ENCODE results near the gene NPAT.
"Not testable (repeated sequence)": the region's sequence is repeated elsewhere in the genome, so short reads cannot be mapped to it uniquely, and the experiment has no call there.

The NPAT gene

GRCh38 chr11:108218912-108219783, 3.3 kb downstream of the NPAT start:
- no peak for DNase-seq (ENCODE audit: low read depth)

- DNase-seq (ENCODE audit: low read depth): no peak
Measured at GRCh38 chr11:108218455-108218854, 4.0 kb downstream of the NPAT start.

GRCh38 chr11:108216988-108217387, 5.5 kb downstream of the NPAT start:
- DNase-seq (ENCODE audit: low read depth): no peak

- DNase-seq (ENCODE audit: low read depth): no peak
Measured at GRCh38 chr11:108213784-108214183, 8.7 kb downstream of the NPAT start.

GRCh38 chr11:108210441-108210840, 12.0 kb downstream of the NPAT start:
- DNase-seq (ENCODE audit: low read depth): no peak

- no peak for DNase-seq (ENCODE audit: low read depth)
Measured at GRCh38 chr11:108207683-108208060, 14.8 kb downstream of the NPAT start.

GRCh38 chr11:108206969-108207682, 15.3 kb downstream of the NPAT start:
- no peak for DNase-seq (ENCODE audit: low read depth)

- no peak for DNase-seq (ENCODE audit: low read depth)
Measured at GRCh38 chr11:108206171-108206570, 16.3 kb downstream of the NPAT start.

GRCh38 chr11:108204929-108205499, 17.4 kb downstream of the NPAT start:
- DNase-seq (ENCODE audit: low read depth): no peak

- no peak for DNase-seq (ENCODE audit: low read depth)
Measured at GRCh38 chr11:108204376-108204775, 18.1 kb downstream of the NPAT start.

- DNase-seq (ENCODE audit: low read depth): no peak
Measured at GRCh38 chr11:108203075-108203474, 19.4 kb downstream of the NPAT start.

- DNase-seq (ENCODE audit: low read depth): peak; percentile 33
Measured at GRCh38 chr11:108199446-108200321, 22.8 kb downstream of the NPAT start.

GRCh38 chr11:108198833-108199232, 23.6 kb downstream of the NPAT start:
- DNase-seq (ENCODE audit: low read depth): no peak

- no peak for DNase-seq (ENCODE audit: low read depth)
Measured at GRCh38 chr11:108197351-108197750, 25.1 kb downstream of the NPAT start.

- DNase-seq (ENCODE audit: low read depth): no peak
Measured at GRCh38 chr11:108196901-108197300, 25.5 kb downstream of the NPAT start.

GRCh38 chr11:108193725-108194124, 28.7 kb downstream of the NPAT start:
- DNase-seq (ENCODE audit: low read depth): no peak

- DNase-seq (ENCODE audit: low read depth): no peak
Measured at GRCh38 chr11:108177570-108177969, 44.9 kb downstream of the NPAT start.

GRCh38 chr11:108170184-108170583, 52.3 kb downstream of the NPAT start:
- no peak for DNase-seq (ENCODE audit: low read depth)

- no peak for DNase-seq (ENCODE audit: low read depth)
Measured at GRCh38 chr11:108167624-108168023, 54.8 kb downstream of the NPAT start.

GRCh38 chr11:108162878-108163277, 59.6 kb downstream of the NPAT start:
- DNase-seq (ENCODE audit: low read depth): not testable (repeated sequence)

GRCh38 chr11:108160970-108161566, 61.4 kb downstream of the NPAT start:
- no peak for DNase-seq (ENCODE audit: low read depth)

- DNase-seq (ENCODE audit: low read depth): no peak
Measured at GRCh38 chr11:108154591-108154990, 67.8 kb downstream of the NPAT start.

All from stimulated activated CD8-positive, alpha-beta memory T cell treated with anti-CD3 and anti-CD28 coated beads, Interleukin-4, amount 100 ng/mL, for 24 hours (primary cell).